DND-41 (cell line): ENCODE data around the gene NTF4.
"Not testable (repeated sequence)": the region's sequence is repeated elsewhere in the genome, so short reads cannot be mapped to it uniquely, and the experiment has no call there.

Source experiments
- EZH2 ChIP-seq: IDR thresholded peaks from 3 replicates; pipeline ENCODE4 v1.6.1; 2012; ENCODE audit warnings: borderline replicate concordance, low read depth, mild to moderate bottlenecking, moderate library complexity, low read length, inconsistent platforms; ENCODE audit not compliant: severe bottlenecking
- TF ChIP-seq, protein P1 (sequence below): IDR thresholded peaks from 2 replicates; pipeline ENCODE4 v1.5.1; 2012; ENCODE audit warnings: borderline replicate concordance, low read length, moderate library complexity, mild to moderate bottlenecking; ENCODE audit not compliant: poor library complexity, severe bottlenecking; ENCODE audit errors: extremely low read depth

DNA sequence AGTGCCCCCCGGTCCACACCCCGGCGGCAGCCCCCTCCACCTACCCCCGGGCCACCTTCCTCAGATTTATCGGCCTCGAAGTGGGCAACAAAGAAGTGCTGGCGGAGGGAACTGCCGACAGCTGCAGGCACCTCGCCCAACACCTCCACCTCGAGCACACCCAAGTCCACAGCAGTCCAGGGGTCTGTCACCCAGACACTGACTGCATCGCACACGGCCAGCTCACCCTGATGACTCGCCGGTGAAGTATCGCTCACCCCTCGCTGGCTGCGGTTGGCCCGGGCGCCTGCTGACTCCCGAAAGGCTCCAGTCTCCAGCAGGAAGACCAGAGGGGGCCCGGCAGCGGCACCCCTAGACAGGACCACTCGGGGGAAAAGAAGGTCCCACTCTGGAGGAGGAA, 39.0 kb downstream of the NTF4 start:
- TF ChIP-seq, protein P1, sequence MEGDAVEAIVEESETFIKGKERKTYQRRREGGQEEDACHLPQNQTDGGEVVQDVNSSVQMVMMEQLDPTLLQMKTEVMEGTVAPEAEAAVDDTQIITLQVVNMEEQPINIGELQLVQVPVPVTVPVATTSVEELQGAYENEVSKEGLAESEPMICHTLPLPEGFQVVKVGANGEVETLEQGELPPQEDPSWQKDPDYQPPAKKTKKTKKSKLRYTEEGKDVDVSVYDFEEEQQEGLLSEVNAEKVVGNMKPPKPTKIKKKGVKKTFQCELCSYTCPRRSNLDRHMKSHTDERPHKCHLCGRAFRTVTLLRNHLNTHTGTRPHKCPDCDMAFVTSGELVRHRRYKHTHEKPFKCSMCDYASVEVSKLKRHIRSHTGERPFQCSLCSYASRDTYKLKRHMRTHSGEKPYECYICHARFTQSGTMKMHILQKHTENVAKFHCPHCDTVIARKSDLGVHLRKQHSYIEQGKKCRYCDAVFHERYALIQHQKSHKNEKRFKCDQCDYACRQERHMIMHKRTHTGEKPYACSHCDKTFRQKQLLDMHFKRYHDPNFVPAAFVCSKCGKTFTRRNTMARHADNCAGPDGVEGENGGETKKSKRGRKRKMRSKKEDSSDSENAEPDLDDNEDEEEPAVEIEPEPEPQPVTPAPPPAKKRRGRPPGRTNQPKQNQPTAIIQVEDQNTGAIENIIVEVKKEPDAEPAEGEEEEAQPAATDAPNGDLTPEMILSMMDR = not testable (repeated sequence)
- TF ChIP-seq EZH2 = not testable (repeated sequence)
